ENCODE data around the gene ARHGAP42.

The ARHGAP42 gene

DNA sequence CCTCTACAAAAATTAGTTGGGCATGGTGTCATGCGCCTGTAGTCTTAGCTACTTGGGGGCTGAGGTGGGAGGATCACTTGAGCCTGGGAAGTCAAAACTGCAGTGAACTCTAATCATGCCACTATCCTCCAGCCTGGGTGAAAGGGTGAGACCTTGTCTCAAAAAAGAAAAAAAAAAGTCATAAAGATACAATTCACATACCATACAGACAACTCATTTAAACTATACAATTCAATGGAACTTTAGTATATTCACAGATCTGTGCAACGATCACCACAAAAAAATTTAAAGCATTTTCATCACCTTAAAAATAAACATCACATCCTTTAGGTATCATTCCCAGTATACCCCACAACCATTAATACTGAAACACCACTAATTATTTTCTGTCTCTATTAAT is 241.3 kb downstream of the ARHGAP42 start:
- no peak for DNase-seq

DNA sequence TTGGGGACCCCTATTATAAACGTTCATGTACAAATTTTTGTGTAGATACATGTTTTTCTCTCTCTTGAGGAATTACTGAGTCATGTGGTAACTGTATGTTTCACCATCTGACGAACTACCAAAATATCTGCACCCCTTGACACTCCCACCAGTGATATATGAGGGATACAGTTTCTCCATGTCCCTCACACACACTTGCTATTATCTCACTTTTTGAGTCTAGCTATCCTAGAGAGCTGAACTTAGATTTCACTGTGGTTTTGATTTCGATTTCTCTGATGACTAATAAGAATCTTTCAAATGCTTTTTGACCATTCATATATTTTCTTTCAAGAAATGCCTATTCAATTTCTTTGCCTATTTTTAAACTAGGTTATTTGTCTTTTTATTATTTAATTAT is 242.3 kb downstream of the ARHGAP42 start:
- no peak for DNase-seq

DNA sequence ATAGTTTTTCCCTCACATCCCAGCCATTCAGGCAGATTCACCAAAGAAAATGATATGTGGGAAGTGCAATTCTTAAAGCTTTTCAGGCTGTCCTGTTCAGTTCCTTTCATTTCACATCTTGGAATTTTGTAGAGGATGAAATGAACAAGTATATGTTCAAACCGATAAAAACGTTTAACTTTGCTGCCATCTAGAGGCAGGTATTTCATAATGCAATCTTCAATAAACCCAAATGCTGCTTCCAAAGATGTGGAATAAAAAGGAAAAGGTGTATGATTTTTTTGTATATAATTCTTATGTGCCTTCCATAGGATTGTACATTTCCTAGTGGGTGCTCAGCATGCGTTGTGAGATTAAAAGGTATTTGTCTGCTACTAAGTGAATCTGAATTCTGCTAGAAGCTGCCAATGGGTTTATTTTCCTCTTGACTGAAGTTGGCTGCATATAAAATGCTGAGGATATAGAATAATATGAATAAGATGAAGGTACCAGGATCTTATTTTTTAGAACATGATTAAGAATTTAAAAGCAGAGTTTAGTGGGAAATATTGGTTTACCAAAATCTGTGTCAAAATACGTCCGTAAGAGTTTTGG is 243.2 kb downstream of the ARHGAP42 start:
- no peak for DNase-seq

DNA sequence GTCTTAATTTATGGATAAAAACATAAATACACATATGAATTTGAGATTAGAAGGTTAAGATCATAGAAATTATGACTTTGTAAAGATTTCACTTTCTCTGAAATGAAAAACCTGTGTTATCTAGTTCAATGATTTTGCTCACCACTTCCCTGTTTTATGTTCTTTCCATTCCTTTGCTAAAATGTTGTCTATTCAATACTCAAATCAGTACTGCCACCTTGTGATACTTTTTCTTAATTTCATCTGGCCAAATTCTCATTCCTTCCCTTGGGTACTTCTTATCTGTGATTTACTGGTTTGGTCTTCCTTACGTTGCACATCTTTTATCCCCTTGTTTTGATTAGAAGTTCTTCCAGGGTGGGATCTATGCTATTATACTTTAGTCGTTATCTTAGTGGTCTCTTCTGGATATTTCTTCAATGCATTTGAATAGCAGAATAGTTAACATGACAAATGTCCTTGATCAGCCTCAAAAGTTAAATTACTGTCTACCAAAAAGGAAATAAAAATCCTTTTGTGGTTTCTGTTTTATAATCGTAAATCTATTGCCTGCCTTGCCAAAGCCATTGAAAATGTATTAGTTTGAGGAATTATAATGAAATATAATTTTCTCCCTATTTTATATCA is 245.5 kb downstream of the ARHGAP42 start:
- DNase-seq: no peak

DNA sequence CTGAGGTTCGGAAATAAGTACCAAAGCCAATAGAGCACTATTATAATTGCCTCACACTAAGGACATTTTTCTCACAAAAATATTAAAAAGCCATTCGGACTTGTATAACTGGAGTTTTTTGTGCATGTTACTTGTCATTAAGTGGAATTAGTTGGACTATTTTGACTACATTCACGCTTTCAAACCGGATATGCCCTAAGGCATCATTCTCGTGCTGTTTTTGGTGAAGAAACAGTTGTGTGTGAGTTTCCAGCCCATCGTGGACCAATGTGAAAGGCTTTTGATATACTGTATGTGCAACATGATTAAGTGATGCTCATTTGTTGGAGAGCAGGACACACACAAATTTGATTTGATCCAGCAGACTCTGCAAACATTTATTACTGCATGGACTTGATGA is 249.7 kb downstream of the ARHGAP42 start:
- no peak for DNase-seq

DNA sequence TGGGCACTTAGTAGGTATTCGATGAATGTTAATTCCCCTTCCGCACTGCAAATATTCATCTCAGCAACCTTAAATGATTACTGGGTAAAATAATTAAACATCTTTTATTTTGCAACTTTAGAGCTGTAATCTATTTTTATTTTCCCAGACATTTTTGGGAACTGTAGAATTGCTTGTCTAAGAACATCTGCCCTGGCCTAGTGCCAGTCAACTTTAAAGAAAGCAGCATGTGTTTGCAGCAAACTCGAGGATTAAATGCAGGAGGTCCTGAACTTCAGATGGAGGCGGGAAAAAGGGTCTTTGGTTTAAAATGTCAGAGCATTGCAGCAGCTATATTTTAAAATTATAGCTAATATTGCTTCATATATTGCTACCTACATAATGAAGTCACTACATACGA is 252.5 kb downstream of the ARHGAP42 start:
- DNase-seq: no peak

DNA sequence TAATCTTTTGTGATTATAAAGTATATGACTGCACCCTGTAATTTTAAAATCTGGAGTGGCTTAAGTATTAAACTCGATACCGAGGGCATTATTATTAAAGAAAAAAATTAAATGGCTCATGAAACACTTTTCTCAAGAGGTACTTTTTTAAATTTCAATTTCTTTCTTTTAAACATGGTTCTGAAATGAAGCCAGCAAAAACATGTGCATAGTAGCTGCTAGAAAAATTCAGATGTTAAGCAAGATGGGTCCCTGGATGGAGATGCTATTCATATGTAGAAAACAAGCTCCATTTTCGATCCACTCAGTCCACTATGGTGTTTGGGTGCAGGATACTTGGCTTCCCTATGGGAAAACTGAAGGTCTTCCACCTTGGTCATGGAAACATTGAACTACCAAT is 253.0 kb downstream of the ARHGAP42 start:
- DNase-seq: no peak

DNA sequence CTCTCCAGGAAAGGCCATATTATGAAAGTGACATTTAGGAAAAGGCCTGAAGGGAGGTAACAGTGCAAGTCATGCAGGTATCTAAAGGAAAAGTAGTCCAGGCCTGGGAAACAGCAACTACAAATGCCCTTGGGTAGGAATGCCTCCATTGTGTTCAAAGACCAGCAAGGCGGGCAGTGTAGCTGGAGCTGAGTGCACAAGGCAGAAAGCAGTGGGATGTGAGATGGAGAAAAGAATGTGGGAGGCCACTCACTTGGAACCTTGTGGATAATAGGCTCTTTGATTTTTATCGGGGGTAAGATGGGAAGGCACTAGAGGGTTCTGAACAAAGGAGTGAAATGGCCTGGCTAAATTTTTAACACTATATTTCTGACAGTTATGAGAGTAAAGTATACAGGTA is 253.9 kb downstream of the ARHGAP42 start:
- DNase-seq: no peak

DNA sequence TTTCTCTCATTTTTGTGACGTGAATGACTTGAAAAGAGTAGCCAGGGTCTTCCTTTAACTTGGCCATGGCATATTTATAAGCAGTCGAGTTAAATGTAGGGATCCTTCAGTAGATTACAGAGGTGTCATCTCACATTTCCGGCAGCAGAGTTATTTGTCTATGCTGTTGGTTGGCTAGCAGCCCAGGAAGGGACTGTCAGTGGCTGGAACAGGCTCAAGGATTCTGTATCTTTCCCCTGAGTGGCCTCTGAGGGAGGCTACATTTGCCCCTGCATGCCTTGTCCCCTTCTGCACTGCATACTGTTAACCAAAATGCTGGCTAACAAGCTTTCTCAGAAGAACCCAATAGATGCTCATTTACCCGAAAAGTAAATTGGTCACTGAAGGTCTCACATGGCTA is 254.9 kb downstream of the ARHGAP42 start:
- no peak for DNase-seq

DNA sequence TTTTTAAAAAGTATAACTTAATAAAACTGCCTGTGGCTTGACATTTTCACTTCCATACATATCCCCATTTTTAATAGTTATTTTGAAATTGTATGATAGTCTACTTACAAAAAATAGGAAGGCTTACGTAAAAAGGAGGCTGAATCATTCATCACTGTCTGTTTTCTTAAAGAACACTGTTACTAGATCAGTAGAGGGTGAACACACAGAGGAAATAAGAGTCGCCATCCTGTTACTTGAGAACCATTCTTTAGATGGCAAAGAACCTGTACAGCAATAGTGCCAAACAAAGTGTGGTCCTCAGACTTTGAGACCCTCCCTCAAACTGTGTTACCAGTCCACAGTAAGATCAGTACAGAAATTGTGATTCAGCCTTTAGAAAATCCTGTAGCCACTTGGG is 261.8 kb downstream of the ARHGAP42 start:
- DNase-seq: no peak

DNA sequence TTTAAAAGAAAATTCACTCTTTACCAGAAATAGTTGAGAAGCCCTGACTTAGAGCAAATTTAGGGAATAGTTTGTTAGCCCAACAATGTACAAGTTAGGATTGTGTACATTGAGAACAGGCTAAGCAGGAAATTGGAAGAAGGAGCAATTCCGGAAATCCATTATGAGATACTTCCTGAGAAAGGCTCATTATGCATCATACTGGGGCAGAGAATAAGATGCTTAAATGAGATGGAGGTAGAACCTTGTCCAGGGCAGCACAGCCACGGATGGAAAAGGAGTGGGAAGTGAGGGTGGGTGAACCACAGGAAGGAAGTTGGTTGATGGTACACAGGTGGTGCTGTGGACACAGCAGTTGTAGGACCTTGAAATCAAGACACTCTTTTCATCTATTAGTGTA is 262.4 kb downstream of the ARHGAP42 start:
- DNase-seq: no peak

DNA sequence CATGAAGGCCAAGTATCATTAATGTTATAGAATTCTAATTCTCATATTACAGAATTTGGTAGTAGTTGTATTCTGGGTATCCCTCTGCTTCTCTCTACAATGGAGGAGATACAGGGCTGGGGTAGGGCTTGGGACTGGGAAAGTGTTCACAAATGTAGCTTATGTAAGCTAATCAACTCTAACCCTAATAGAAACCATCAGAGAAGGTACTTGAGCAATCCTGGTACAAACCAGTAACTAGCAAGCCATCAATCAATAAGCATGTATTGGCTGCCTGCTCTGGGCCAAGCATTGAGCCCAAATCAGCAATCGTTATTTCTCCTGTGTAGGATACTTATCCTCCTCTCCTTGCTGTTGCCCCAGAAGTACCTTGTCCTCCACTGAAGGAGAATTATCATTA is 268.2 kb downstream of the ARHGAP42 start:
- DNase-seq: no peak

DNA sequence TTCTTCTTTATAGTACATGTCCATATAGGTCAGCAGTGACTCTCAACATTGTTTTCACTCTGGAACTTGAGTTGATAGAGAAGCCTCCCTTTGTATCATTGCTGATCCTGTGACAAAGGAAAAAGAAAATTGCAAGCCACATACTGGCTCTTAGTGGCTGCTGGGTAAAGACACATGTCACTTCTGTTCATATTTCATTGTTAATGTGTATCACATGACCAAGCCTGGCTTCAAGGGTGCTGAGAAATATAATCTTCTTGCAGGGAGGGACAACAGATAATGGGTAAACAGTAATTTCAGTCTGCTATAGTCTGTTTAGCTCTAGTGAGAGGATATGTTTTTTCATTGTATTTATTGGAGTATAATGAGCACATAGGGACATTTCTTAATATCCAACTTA is 269.3 kb downstream of the ARHGAP42 start:
- no peak for DNase-seq

DNA sequence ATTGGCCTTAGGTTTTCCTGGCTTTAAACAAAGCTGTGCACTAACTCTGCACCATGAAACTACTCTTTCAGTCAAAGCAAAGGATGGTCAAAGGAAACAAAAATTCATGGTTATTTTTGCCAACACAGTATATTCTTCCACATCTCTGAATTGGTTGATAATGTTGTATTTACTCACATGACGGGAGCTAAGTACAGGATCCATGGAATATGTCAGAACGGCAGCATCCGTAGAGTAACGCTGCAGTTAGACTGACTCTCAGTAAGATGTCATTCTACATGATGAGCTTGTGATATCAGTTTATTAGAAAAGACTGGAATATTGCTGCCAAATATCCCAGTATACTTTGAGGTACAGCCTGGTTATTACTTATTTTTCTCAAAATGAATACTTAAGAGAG is 270.4 kb downstream of the ARHGAP42 start:
- no peak for DNase-seq

DNA sequence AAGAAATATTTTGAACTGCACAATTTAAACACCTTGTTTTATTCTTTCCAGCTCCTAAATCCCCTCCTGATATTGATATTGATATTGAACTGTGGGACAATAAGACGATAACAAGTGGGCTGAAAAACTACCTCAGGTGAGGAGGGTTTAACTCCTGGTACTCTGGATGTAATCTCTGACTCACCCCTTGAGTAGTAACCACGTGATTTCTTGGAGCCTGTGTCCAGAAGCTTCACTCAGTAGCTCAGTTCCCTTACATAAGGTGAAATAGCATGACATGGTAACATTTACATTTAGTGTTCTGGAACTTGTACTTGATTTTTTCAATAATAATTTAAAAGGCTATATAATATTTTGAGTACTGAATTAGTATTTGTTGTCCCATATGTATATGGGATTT is 274.5 kb downstream of the ARHGAP42 start:
- no peak for DNase-seq

DNA sequence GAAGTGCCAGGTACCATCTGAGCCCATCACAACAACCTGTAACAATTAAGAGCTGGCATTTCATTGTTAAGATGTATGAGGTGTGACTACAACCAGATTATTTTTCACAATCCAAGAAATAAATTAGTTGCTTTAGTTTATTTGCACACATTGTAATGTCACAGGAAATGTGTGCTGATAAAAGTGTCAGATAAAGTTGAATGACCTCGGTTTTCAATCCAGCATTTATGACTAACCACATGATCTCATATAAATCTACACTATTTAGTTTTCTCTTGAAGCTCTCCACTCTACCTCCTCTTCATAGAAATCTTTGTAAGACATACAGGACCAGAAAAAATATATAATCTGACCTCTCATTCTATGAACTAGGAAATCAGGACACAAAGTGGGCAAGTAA is 276.3 kb downstream of the ARHGAP42 start:
- DNase-seq: no peak

DNA sequence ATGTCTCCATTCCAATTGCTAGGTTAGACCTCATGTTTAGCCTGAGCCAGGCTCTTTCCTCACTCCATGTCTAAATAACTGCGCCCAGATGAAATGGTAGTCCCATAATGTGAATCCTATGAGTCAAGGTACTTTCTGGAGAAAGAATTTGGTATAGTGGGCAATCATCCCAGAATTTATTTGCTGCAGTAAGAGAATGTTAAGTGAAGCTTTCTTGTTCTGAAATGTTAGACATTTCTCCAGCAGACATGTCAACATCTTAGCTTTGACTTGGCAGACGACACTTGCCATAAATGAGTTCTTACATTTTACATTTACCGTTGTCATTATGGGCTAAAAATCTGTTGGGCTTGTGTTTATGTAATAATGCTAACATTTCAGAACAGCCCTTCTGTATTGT is 277.3 kb downstream of the ARHGAP42 start:
- no peak for DNase-seq

DNA sequence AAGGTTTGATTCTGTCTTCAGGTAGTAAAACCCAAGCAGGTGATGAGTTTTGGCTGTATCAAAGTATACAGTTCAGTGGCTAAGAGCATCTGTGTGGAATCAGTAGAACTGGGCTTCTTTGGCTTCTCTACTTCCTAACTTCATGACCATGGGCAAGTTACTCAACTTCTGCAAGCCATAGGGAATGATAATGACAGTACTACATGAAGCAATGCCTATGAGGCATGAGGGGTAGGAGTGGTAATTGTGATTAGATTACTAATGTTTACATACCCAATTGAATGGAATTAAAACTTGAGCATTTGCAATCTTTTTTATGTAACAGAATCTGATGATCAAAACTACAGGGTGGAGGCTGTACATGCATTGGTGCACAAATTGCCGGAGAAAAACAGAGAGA is 278.3 kb downstream of the ARHGAP42 start:
- DNase-seq: no peak

DNA sequence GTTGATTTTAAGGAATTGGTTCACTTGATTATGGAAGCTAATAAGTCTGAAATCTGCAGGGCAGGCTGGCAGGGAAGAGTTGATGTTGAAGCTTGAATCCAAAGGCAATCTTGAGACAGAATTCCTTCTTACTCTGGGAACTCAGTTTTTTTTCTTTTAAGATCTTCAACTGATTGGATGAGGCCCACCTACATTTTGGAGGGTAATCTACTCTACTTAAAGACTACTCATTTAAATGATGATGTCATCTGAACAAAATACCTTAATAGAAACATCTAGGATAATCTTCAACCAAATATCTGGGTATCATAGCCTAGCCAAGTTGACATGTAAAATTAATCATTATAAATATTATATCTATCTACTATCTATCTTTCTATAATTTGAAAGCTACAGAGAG is 279.3 kb downstream of the ARHGAP42 start:
- DNase-seq: no peak

DNA sequence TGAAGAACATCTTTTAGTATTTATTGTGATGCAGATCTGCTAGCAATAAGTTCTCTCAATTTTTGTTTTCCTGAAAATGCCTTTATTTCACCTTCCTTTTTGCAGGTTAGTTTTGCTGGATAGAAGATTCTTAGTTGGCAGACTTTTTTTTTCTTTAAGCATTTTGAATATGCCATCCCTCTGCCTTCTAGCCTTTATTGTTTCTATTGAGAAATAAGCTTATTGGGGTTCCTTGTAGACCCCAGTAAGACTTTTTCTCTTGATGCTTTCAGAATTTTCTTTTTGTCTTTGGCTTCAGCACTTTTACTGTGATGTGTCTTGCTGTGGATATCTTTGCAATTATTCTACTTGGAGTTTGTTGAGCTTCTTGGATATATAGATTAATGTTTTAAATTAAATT is 281.9 kb downstream of the ARHGAP42 start:
- DNase-seq: no peak

DNA sequence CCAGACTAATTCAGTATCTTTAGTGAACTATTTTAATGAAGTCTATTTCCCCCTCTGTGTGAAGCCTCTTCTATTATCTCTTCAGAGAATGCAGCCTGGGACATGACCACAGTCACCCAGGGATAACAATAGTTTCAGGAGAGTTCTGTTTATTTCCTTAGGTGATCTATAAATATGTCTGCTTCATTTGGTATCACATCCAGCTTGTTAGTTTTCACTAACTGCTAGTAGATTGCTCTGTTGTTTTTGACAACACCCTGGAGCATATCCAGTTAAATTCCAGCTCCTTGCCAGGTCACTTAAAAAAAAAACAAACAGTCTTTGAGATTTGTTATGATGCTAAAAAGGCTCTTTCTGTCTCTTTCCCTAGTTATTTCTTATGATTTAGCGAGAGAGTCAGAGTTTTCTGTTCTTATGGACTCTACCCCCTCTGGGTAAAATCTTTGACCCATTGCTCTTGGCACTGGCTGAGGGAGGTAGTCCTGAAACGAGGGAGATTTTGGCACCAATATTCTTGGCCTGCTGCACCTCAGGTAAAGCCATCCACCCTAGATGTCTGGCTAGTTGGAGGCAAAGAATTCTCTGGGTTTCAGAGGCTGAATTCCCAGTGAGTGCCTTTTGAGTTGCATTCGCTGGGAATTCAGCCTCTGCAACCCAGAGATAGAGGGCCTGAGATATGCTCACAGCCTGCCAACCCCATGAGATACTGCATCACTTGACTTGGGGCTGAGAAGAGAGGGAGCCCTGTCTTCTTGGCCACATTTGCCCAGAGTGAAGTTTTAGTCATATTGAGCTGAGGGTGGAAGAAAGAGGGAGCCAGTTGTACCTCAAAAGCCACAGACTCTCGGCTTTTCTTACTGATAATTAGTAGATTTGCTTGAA is 283.4 kb downstream of the ARHGAP42 start:
- no peak for DNase-seq

DNA sequence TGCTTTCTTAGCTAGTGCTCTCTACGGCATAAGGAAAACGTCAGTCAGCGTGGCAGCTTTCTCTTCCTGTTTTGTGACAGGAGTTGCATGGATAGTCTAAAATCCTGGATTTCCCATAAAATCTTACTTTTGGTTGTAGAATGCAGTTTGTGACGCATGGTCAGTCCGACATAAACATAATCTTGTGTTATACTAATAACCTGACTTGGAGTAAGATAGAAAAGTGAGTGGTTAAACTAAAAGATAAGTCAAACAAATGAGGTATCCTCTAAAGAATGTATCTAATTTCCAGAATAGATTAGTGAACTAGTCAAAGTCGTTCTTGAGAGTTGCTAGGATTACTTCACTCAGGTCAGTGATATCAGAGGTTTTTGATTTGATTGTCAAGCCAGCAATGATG is 285.0 kb downstream of the ARHGAP42 start:
- DNase-seq: no peak

DNA sequence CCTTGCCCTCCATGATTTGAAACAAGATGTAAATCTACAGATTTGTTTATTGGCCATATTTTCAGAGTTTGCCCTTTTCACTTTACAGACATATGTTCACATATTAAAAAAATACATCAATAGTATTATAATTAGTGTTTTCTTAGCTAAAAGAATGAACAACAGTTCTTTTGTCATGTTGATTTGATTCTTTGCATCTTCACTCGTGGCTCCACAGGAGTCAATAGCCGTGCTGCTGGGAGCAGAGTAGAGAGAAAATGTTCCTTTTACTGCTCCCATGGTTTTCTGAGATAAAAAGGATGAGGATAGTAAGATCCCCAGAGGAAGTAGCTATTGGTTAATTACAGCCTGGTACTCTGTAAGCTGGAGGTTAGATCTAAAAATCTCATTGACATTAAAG is 291.4 kb downstream of the ARHGAP42 start:
- no peak for DNase-seq

DNA sequence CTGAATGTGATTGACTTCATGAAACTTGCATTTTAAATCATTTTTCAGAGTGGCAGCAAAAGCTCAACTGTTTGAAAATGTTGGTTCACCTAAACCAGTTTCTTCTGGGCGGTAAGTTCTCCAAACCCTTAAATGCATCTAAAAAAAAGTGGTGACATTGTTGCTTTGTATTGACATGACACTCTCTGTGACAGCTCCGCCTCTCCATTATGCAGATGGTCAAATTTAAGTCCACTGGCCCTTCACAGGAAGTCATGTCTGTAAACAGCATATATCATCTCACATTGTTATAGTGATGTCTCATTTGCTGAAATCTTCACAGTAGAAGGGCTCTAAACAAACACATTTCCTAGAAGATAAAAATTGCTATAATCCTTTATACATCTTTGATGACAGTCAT is 291.9 kb downstream of the ARHGAP42 start:
- no peak for DNase-seq
